Measurements from ENCODE around the gene LEFTY2. TPM values are rescaled to one million over a fixed set of nuclear protein-coding genes. Genes with fewer than 3 reads are reported as not detected.

LEFTY2 gene
- total and polyA plus RNA-seq, 4 donors, result 0.09 to 0.24 TPM; not detected in 2

DNA sequence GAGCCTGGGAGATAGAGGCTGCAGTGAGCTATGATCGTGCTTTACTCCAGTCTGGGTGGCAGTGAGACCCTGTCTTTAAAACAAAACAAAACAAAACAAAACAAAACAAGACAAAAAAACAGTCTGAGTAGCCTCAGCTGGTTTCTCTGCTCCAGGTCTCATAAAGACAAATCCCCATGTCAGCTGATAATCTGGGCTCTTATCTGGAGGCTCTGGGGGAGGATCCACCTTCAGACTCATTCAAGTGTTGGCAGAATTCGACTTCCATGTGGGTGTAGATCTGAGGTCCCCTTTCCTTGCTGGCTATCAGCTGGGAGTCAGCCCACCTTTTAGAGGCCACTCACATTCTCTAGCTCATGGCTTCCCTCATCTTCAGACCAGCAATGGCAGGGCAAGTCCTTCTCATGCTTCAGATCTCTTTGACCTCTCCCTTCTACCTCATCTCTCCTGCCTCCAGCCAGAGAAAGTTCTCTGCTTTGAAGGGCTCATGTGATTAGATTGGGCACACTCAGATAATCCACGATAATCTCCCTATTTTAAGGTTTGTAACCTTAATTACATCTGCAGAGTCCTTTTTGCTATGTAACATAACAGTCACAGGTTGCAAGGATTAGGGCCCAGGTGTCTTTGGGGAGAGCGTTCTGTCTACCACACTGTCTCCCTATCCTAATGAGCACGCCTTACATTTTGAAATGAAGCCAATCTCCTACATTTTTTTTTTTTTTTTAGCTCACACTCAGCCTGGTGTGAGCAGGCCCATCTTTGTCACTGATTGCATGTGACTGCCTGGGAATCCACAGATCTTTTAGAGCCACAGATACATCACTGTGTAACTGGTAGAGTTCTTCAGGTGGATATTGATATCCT is 9.5 kb downstream of the LEFTY2 start:
- TF ChIP-seq SP1 (IDR thresholded peaks at IDR 0.05) (no peak), ATF3 (IDR thresholded peaks at IDR 0.05) (no peak), FOXA2 (IDR thresholded peaks at IDR 0.05) (no peak), HNF4A (conservative IDR thresholded peaks at IDR 0.05) (no peak), RAD21 (IDR thresholded peaks at IDR 0.05) (no peak), GABPA (IDR thresholded peaks at IDR 0.05 in 1 of 2, conservative IDR thresholded peaks at IDR 0.05 in 1 of 2) (no peak), FOXA1 (IDR thresholded peaks at IDR 0.05) (no peak), MAX (IDR thresholded peaks at IDR 0.05) (no peak), HNF4G (IDR thresholded peaks at IDR 0.05) (no peak), EGR1 (IDR thresholded peaks at IDR 0.05; ENCODE audit: low read depth in 2 of 2) (no peak), YY1 (IDR thresholded peaks at IDR 0.05) (no peak), NR2F2 (IDR thresholded peaks at IDR 0.05) (no peak), JUND (IDR thresholded peaks at IDR 0.05) (no peak), CTCF (IDR thresholded peaks at IDR 0.05; ENCODE audit: low read depth, low read length, missing input control) (no peak), RXRA (IDR thresholded peaks at IDR 0.05) (no peak)
- TF ChIP-seq, protein P1, sequence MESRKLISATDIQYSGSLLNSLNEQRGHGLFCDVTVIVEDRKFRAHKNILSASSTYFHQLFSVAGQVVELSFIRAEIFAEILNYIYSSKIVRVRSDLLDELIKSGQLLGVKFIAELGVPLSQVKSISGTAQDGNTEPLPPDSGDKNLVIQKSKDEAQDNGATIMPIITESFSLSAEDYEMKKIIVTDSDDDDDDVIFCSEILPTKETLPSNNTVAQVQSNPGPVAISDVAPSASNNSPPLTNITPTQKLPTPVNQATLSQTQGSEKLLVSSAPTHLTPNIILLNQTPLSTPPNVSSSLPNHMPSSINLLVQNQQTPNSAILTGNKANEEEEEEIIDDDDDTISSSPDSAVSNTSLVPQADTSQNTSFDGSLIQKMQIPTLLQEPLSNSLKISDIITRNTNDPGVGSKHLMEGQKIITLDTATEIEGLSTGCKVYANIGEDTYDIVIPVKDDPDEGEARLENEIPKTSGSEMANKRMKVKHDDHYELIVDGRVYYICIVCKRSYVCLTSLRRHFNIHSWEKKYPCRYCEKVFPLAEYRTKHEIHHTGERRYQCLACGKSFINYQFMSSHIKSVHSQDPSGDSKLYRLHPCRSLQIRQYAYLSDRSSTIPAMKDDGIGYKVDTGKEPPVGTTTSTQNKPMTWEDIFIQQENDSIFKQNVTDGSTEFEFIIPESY (IDR thresholded peaks at IDR 0.05), result no peak
- TF ChIP-seq, protein P2, sequence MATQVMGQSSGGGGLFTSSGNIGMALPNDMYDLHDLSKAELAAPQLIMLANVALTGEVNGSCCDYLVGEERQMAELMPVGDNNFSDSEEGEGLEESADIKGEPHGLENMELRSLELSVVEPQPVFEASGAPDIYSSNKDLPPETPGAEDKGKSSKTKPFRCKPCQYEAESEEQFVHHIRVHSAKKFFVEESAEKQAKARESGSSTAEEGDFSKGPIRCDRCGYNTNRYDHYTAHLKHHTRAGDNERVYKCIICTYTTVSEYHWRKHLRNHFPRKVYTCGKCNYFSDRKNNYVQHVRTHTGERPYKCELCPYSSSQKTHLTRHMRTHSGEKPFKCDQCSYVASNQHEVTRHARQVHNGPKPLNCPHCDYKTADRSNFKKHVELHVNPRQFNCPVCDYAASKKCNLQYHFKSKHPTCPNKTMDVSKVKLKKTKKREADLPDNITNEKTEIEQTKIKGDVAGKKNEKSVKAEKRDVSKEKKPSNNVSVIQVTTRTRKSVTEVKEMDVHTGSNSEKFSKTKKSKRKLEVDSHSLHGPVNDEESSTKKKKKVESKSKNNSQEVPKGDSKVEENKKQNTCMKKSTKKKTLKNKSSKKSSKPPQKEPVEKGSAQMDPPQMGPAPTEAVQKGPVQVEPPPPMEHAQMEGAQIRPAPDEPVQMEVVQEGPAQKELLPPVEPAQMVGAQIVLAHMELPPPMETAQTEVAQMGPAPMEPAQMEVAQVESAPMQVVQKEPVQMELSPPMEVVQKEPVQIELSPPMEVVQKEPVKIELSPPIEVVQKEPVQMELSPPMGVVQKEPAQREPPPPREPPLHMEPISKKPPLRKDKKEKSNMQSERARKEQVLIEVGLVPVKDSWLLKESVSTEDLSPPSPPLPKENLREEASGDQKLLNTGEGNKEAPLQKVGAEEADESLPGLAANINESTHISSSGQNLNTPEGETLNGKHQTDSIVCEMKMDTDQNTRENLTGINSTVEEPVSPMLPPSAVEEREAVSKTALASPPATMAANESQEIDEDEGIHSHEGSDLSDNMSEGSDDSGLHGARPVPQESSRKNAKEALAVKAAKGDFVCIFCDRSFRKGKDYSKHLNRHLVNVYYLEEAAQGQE (IDR thresholded peaks at IDR 0.05), result no peak
- no peaks in the 10 kb centered on the region for H3K27me3 ChIP-seq (ENCODE audit: control insufficient read depth in 4 of 4, insufficient read depth in 4 of 4, low read length in 3 of 4)
- no peaks in the 10 kb centered on the region for H3K9me3 ChIP-seq (ENCODE audit: control insufficient read depth in 4 of 4, low read length in 3 of 4)
- no peak overlapping the region for H3K4me3 ChIP-seq (ENCODE audit: low read depth in 1 of 3, low read length in 3 of 3)
- no peak overlapping the region for H3K9ac ChIP-seq (ENCODE audit: low read depth in 1 of 2, low read length in 2 of 2)
- no peaks in the 10 kb centered on the region for H3K36me3 ChIP-seq (ENCODE audit: control insufficient read depth in 4 of 4, insufficient read depth in 3 of 4, low read depth in 1 of 4, low read length in 3 of 4)
- no peak for DNase-seq (ENCODE audit: low spot score)
- WGBS, result 92% methylated on average over 5 of the region's 5 CpGs
- H3K4me1 ChIP-seq (ENCODE audit: control insufficient read depth in 4 of 4, insufficient read depth in 4 of 4, low read length in 3 of 4), result no peaks in the 10 kb centered on the region
- no peak overlapping the region for H3K27ac ChIP-seq (ENCODE audit: low read depth in 1 of 2, low read length in 2 of 2)
